GM19240 (cell line): ENCODE data around the gene ENOPH1.

Source experiments
- DNase-seq: peaks from one replicate; pipeline ENCODE4 v3.0.0; 2011; ENCODE audit warnings: low spot score; ENCODE audit not compliant: insufficient read length

ENOPH1 gene

GRCh38 chr4:82428526-82428968 lies 1.8 kb upstream of the ENOPH1 start:
- DNase-seq: no peak

GRCh38 chr4:82428969-82429727 lies 1.2 kb upstream of the ENOPH1 start:
- DNase-seq: peak; percentile 65

GRCh38 chr4:82429728-82430192 lies 630 bp upstream of the ENOPH1 start:
- DNase-seq: no peak

GRCh38 chr4:82430964-82431745 lies 765 bp downstream of the ENOPH1 start:
- DNase-seq: no peak

GRCh38 chr4:82431831-82432230 lies 1.4 kb downstream of the ENOPH1 start:
- no peak for DNase-seq

- no peak for DNase-seq
These were observed 2.2 kb downstream of the ENOPH1 start for GRCh38 chr4:82432596-82432995.

GRCh38 chr4:82433791-82434190 lies 3.4 kb downstream of the ENOPH1 start:
- DNase-seq: no peak

GRCh38 chr4:82434949-82435348 lies 4.6 kb downstream of the ENOPH1 start:
- DNase-seq: no peak

- DNase-seq: no peak
These were observed 5.7 kb downstream of the ENOPH1 start for GRCh38 chr4:82436130-82436529.

- no peak for DNase-seq
These were observed 6.4 kb downstream of the ENOPH1 start for GRCh38 chr4:82436780-82437179.

- DNase-seq: no peak
These were observed 7.1 kb downstream of the ENOPH1 start for GRCh38 chr4:82437285-82438005.

GRCh38 chr4:82439088-82439487 lies 8.7 kb downstream of the ENOPH1 start:
- DNase-seq: no peak

GRCh38 chr4:82447886-82448285 lies 17.5 kb downstream of the ENOPH1 start:
- no peak for DNase-seq

GRCh38 chr4:82450966-82451755 lies 20.8 kb downstream of the ENOPH1 start:
- no peak for DNase-seq

- DNase-seq: no peak
These were observed 21.6 kb downstream of the ENOPH1 start for GRCh38 chr4:82452026-82452425.

- DNase-seq: no peak
These were observed 26.9 kb downstream of the ENOPH1 start for GRCh38 chr4:82457266-82457665.

GRCh38 chr4:82458729-82459128 lies 28.3 kb downstream of the ENOPH1 start:
- DNase-seq: no peak

GRCh38 chr4:82461710-82462109 lies 31.3 kb downstream of the ENOPH1 start:
- DNase-seq: no peak

GRCh38 chr4:82462415-82462831 lies 32.0 kb downstream of the ENOPH1 start:
- peak; percentile 50 for DNase-seq

GRCh38 chr4:82463221-82463620 lies 32.8 kb downstream of the ENOPH1 start:
- DNase-seq: no peak

GRCh38 chr4:82467471-82467870 lies 37.1 kb downstream of the ENOPH1 start:
- DNase-seq: no peak
